Esophagus muscularis mucosa (tissue), 4 donors: Measurements from ENCODE around the gene MSH4. TPM values are rescaled to one million over a fixed set of nuclear protein-coding genes. Genes with fewer than 3 reads are reported as not detected.
"Not testable (repeated sequence)": the region's sequence is repeated elsewhere in the genome, so short reads cannot be mapped to it uniquely, and the experiment has no call there.

Experiments
- DNase-seq: peaks from one replicate; pipeline ENCODE4 v3.0.0-alpha.2; 2017; ENCODE audit errors: extremely low spot score
- H3K27ac ChIP-seq, 4 donors: fragments of 200-600 bp; sonication (generic); replicated peaks in 1 of 4; 1 replicate in 3 of 4; 2 replicates in 1 of 4; pipeline ENCODE4 v1.5.1; 2016 to 2019; ENCODE audit warnings: mild to moderate bottlenecking in 1 of 4
- H3K27me3 ChIP-seq, 4 donors: fragments of 200-600 bp; sonication (generic); one replicate each; pipeline versions ENCODE4 v1.5.1 to v1.6.0; 2016 to 2019
- H3K36me3 ChIP-seq, 4 donors: fragments of 200-600 bp; sonication (generic); one replicate each; pipeline ENCODE4 v1.5.1; 2016 to 2019
- H3K4me1 ChIP-seq, 4 donors: fragments of 200-600 bp; sonication (generic); one replicate each; pipeline ENCODE4 v1.5.1; 2016 to 2019
- H3K4me3 ChIP-seq, 4 donors: fragments of 200-600 bp; sonication (generic); 1 replicate in 2 of 4; 2 replicates in 2 of 4; pipeline ENCODE4 v1.5.1; 2016 to 2019; ENCODE audit warnings: mild to moderate bottlenecking in 4 of 4, moderate library complexity in 1 of 4
- H3K9me3 ChIP-seq, 4 donors: fragments of 200-600 bp; sonication (generic); 1 replicate in 3 of 4; 2 replicates in 1 of 4; pipeline ENCODE4 v1.5.1; 2016 to 2019
- CTCF ChIP-seq, 3 experiments: fragments of 200-600 bp in 2 of 3; fragments of 450-650 bp in 1 of 3; sonication (generic) in 2 of 3; IDR thresholded peaks; one replicate each; pipeline ENCODE4 v1.5.1; 2017 to 2019; ENCODE audit warnings: antibody characterized with exemption in 3 of 3, mild to moderate bottlenecking in 2 of 3, moderate library complexity in 1 of 3
- EP300 ChIP-seq: sonication (generic); formaldehyde crosslinking; IDR thresholded peaks from one replicate; pipeline ENCODE4 v1.6.1; 2017; ENCODE audit warnings: antibody characterized with exemption
- POLR2A ChIP-seq: fragments of 450-650 bp; IDR thresholded peaks from one replicate; pipeline ENCODE4 v1.6.1; 2017; ENCODE audit warnings: antibody characterized with exemption, moderate library complexity, mild to moderate bottlenecking, low read depth
- POLR2AphosphoS5 ChIP-seq, 2 donors: sonication (generic); formaldehyde crosslinking; IDR thresholded peaks; one replicate each; pipeline ENCODE4 v1.6.1; 2017; ENCODE audit warnings: antibody characterized with exemption in 2 of 2
- WGBS: methylation state at CpG from one replicate; pipeline ENCODE4 v1.1.5; 2018; 5-methylcytosine and 5-hydroxymethylcytosine counted together
- intact Hi-C: fragments of 100-400 bp; cut with DNase I; formaldehyde crosslinking; loops from one replicate; pipeline ENCODE4 v1.15.1; 2023
- total RNA-seq, 4 donors: library from RNA; depleted of rRNA; stranded (reverse); fragments of >200 nt; gene quantifications; one replicate each; pipeline versions ENCODE4 v1.1.0 to v1.2.1, GENCODE V29; 2016

Gene MSH4
- total RNA-seq, 4 donors from 2014 or later: 0.13 to 0.83 (median 0.28) TPM

- Histone ChIP-seq H3K27ac (no peak overlapping the region), H3K9me3 (no peaks in the 10 kb centered on the region), H3K27me3 (no peaks in the 10 kb centered on the region), H3K4me3 (no peak overlapping the region), H3K36me3 (peaks cover 27 to 74% (median 55%) of the 10 kb centered on the region in 4 donors), H3K4me1 (peaks cover 0 to 10% (median 0%) of the 10 kb centered on the region in 4 donors)
- WGBS: 97% methylated on average over 3 of the region's 6 CpGs
- intact Hi-C loops: no loop called here
- TF ChIP-seq CTCF (IDR thresholded peaks at IDR 0.05) (no peak), POLR2AphosphoS5 (IDR thresholded peaks at IDR 0.05) (no peak), EP300 (no peak), POLR2A (no peak)
- no peak for DNase-seq
These were observed 549 bp downstream of the MSH4 start for GRCh38 chr1:75797273-75797588.

DNA sequence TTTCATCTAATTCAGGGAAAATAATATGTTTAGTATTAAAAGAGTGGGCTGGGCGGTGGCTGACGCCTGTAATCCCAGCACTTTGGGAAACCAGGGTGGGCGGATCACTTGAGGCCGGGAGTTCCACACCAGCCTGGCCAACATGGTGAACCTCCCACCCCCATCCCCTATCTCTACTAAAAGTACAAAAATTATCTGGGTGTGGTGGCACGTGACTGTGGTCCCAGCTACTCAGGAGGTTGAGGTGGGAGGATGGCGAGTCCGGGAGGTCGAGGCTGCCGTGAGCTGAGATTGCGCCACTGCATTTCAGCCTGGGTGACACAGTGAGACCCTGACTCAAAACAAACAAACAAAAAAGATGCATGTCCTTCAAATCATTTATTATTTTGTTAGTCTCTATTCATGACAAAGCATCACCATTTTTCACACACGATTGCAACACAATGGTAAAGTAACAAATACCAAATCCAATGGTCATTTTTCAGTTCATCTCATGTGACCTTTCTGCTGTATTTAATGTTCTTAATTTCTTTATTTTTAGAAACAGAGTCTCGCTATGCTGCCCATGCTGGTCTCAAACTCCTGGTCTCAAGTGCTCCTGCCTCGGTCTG, 1.0 kb downstream of the MSH4 start:
- H3K27me3 ChIP-seq: no peaks in the 10 kb centered on the region
- intact Hi-C loops: no loop called here
- TF ChIP-seq EP300 (no peak), CTCF (IDR thresholded peaks at IDR 0.05) (no peak), POLR2A (no peak), POLR2AphosphoS5 (IDR thresholded peaks at IDR 0.05) (no peak)
- H3K27ac ChIP-seq: no peak overlapping the region
- H3K36me3 ChIP-seq: peaks cover 27 to 69% (median 50%) of the 10 kb centered on the region in 4 donors
- H3K4me1 ChIP-seq: peaks cover 0 to 8% (median 0%) of the 10 kb centered on the region in 4 donors
- WGBS: 96% methylated on average over 13 of the region's 13 CpGs
- no peaks in the 10 kb centered on the region for H3K9me3 ChIP-seq
- no peak overlapping the region for H3K4me3 ChIP-seq
- DNase-seq: no peak

DNA sequence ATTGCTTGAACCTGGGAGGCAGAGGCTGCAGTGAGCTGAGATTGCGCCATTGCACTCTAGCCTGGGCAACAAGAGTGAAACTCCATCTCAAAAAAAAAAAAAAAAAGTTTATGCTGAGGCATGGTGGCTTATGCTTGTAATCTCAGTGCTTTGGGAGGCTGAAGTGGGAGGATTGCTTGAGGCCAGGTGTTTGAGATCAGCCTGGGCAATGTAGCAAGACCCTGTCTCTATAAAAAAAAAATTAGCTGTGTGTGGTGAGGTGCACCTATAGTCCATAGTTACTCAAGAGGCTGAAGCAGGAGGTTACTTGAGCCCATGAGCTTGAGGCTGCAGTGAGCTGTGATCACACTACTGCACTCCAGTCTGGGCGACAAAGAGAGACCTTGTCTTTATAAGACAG, 4.8 kb downstream of the MSH4 start:
- H3K27me3 ChIP-seq, intact Hi-C loops, H3K4me3 ChIP-seq, DNase-seq, H3K9me3 ChIP-seq, H3K4me1 ChIP-seq, H3K27ac ChIP-seq: not testable (repeated sequence)
- 92% methylated on average over 2 of the region's 2 CpGs for WGBS
- H3K36me3 ChIP-seq: peaks cover 0 to 31% (median 15%) of the 10 kb centered on the region in 4 donors

- Histone ChIP-seq H3K4me1 (no peaks in the 10 kb centered on the region), H3K4me3 (no peak overlapping the region), H3K36me3 (no peaks in the 10 kb centered on the region), H3K27me3 (no peaks in the 10 kb centered on the region), H3K27ac (no peak overlapping the region), H3K9me3 (no peaks in the 10 kb centered on the region)
- intact Hi-C loops: no loop called here
- WGBS: 88% methylated on average over 4 of the region's 4 CpGs
- TF ChIP-seq POLR2AphosphoS5 (IDR thresholded peaks at IDR 0.05): no peak
- TF ChIP-seq POLR2A: no peak
- TF ChIP-seq EP300: no peak
- no peak for TF ChIP-seq CTCF (IDR thresholded peaks at IDR 0.05)
- no peak for DNase-seq
These were observed 12.2 kb downstream of the MSH4 start for GRCh38 chr1:75808921-75809320.

DNA sequence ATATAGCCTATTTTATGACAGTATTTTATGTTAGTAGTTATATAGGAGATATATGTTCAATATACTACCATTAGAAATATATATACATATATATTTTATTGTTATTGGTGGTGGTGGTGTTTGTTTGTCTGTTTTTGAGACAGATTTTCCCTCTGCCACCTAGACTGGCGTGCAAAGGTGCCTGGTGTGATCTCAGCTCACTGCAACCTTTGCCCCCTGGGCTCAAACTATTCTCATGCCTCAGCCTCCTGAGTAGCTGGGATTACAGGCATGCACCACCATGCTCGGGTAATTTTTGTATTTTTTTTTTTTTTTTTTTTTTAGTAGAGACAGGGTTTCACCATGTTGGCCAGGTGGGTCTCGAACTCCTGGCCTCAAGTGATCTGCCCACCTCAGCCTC, 13.4 kb downstream of the MSH4 start:
- H3K27ac ChIP-seq, DNase-seq, H3K27me3 ChIP-seq, intact Hi-C loops, H3K4me3 ChIP-seq, H3K9me3 ChIP-seq, H3K36me3 ChIP-seq, H3K4me1 ChIP-seq: not testable (repeated sequence)
- WGBS: 93% methylated on average over 3 of the region's 3 CpGs

- Histone ChIP-seq H3K27ac (no peak overlapping the region), H3K27me3 (no peaks in the 10 kb centered on the region), H3K4me1 (no peaks in the 10 kb centered on the region), H3K9me3 (no peaks in the 10 kb centered on the region), H3K36me3 (no peaks in the 10 kb centered on the region), H3K4me3 (no peak overlapping the region)
- DNase-seq: no peak
- WGBS: 69% methylated on average over 1 of the region's 1 CpG
- intact Hi-C loops: no loop called here
- no peak for TF ChIP-seq POLR2A
- no peak for TF ChIP-seq CTCF (IDR thresholded peaks at IDR 0.05)
- no peak for TF ChIP-seq EP300
- no peak for TF ChIP-seq POLR2AphosphoS5 (IDR thresholded peaks at IDR 0.05)
These were observed 14.7 kb downstream of the MSH4 start for GRCh38 chr1:75811211-75811981.
